Spleen (tissue), 11 donors: ENCODE measurements around the gene IL1RAPL2. TPM values are rescaled to one million over a fixed set of nuclear protein-coding genes. Genes with fewer than 3 reads are reported as not detected.

Experiments
- DNase-seq: peaks from one replicate; pipeline ENCODE4 v3.0.0-alpha.2; 2020
- H3K27ac ChIP-seq, 8 donors: fragments of 200-600 bp; sonication (generic) in 7 of 8; 1 replicate in 4 of 8; 2 replicates in 4 of 8; pipeline versions ENCODE4 v1.5.0 to v1.8.0; 2016 to 2021; ENCODE audit warnings: inconsistent platforms in 4 of 8, mild to moderate bottlenecking in 4 of 8, moderate library complexity in 1 of 8
- H3K27me3 ChIP-seq, 7 donors: fragments of 200-600 bp; sonication (generic) in 6 of 7; replicated peaks in 1 of 7; 1 replicate in 4 of 7; 2 replicates in 3 of 7; pipeline versions ENCODE4 v1.5.0 to v1.8.0; 2016 to 2021; ENCODE audit warnings: inconsistent platforms in 3 of 7, mild to moderate bottlenecking in 1 of 7
- H3K36me3 ChIP-seq, 6 donors: fragments of 200-600 bp; sonication (generic) in 5 of 6; 1 replicate in 4 of 6; 2 replicates in 2 of 6; pipeline versions ENCODE4 v1.5.0 to v1.8.0; 2016 to 2021; ENCODE audit warnings: inconsistent platforms in 2 of 6
- H3K4me1 ChIP-seq, 6 donors: fragments of 200-600 bp; sonication (generic) in 5 of 6; 1 replicate in 3 of 6; 2 replicates in 3 of 6; pipeline versions ENCODE4 v1.5.0 to v1.8.0; 2016 to 2021; ENCODE audit warnings: inconsistent platforms in 3 of 6
- H3K4me3 ChIP-seq, 8 donors: fragments of 200-600 bp; sonication (generic) in 7 of 8; 1 replicate in 4 of 8; 2 replicates in 4 of 8; pipeline versions ENCODE4 v1.5.0 to v1.8.0; 2016 to 2021; ENCODE audit warnings: inconsistent platforms in 4 of 8, mild to moderate bottlenecking in 4 of 8, moderate library complexity in 2 of 8
- H3K9me3 ChIP-seq, 8 donors: fragments of 200-600 bp; sonication (generic) in 7 of 8; 1 replicate in 4 of 8; 2 replicates in 4 of 8; pipeline versions ENCODE4 v1.5.0 to v1.8.0; 2016 to 2021; ENCODE audit warnings: inconsistent platforms in 4 of 8
- CTCF ChIP-seq, 11 experiments: fragments of 200-600 bp in 7 of 11; fragments of 450-650 bp in 4 of 11; sonication (generic) in 4 of 11; IDR thresholded peaks in 8 of 11; conservative IDR thresholded peaks in 3 of 11; 1 replicate in 7 of 11; 2 replicates in 4 of 11; pipeline versions ENCODE4 v1.4.0 to v1.8.0; 2016 to 2021; ENCODE audit warnings: antibody characterized with exemption in 11 of 11, inconsistent platforms in 4 of 11, mild to moderate bottlenecking in 1 of 11
- POLR2A ChIP-seq, 3 donors: fragments of 450-650 bp; IDR thresholded peaks; one replicate each; pipeline ENCODE4 v1.5.1; 2017; ENCODE audit warnings: antibody characterized with exemption in 3 of 3, mild to moderate bottlenecking in 1 of 3
- POLR2AphosphoS5 ChIP-seq, 3 donors: sonication (generic); formaldehyde crosslinking; IDR thresholded peaks; one replicate each; pipeline ENCODE4 v1.5.1; 2017; ENCODE audit warnings: antibody characterized with exemption in 3 of 3
- WGBS, 5 donors: extraction: QIAGEN DNeasy Blood & Tissue Kit in 3 of 5; methylation state at CpG; one replicate each; pipeline versions ENCODE4 v1.1.5 to v1.1.7; 2013 to 2018; 5-methylcytosine and 5-hydroxymethylcytosine counted together
- intact Hi-C: fragments of 100-400 bp; cut with DNase I; formaldehyde crosslinking; loops from one replicate; pipeline ENCODE4 v1.15.0; 2023; ENCODE audit warnings: low total_unique reads
- polyA plus RNA-seq, 3 donors: library from polyadenylated mRNA; stranded (reverse); fragments of 200-250 nt; gene quantifications; one replicate each; pipeline ENCODE4 v1.2.1, GENCODE V29; 2013
- total RNA-seq, 7 donors: library from RNA; depleted of rRNA in 3 of 7; stranded (reverse); fragments of >200 nt in 3 of 7; fragmentation: NEBNext Ultra II Directional in 4 of 7; extraction: Animal tissue kit (Norgen Biotek cat#: 25700) in 4 of 7; gene quantifications; one replicate each; pipeline versions ENCODE4 v1.1.0 to v1.2.1, GENCODE V29; 2016 to 2021
- donor health status: healthy with polysubstance abuse.
- donor health status: DM: no; HTN: no; CAD: no; lungs with moderate emphysema.
- donor health status: DM: no; HTN: no; CAD: no.
- donor health status: Bipolar disorder and iron deficiency.
- donor health status: healthy.
- donor health status: DM: no; HTN: no; CAD: no.
- donor health status: DM: yes; HTN: yes; CAD: no.

The IL1RAPL2 gene
- total and polyA plus RNA-seq, 10 donors, result not detected

- H3K27me3 ChIP-seq, result no peaks in the 10 kb centered on the region
- intact Hi-C loops, result no loop called here
- no peak overlapping the region for H3K27ac ChIP-seq
- H3K4me1 ChIP-seq, result no peaks in the 10 kb centered on the region
- WGBS, 5 donors, result 35 to 64% (median 49%) methylated on average over 2 of the region's 2 CpGs
- no peak for DNase-seq
- no peaks in the 10 kb centered on the region for H3K36me3 ChIP-seq
- no peak for TF ChIP-seq CTCF (IDR thresholded peaks at IDR 0.05 in 8 of 11, conservative IDR thresholded peaks at IDR 0.05 in 3 of 11)
- TF ChIP-seq POLR2AphosphoS5 (IDR thresholded peaks at IDR 0.05), result no peak
- no peak for TF ChIP-seq POLR2A (IDR thresholded peaks at IDR 0.05)
- no peak overlapping the region for H3K4me3 ChIP-seq
- H3K9me3 ChIP-seq, result no peaks in the 10 kb centered on the region
Observed at GRCh38 chrX:105759598-105759997, 1193.6 kb downstream of the IL1RAPL2 start.

- TF ChIP-seq POLR2AphosphoS5 (IDR thresholded peaks at IDR 0.05) (no peak), CTCF (IDR thresholded peaks at IDR 0.05 in 8 of 11, conservative IDR thresholded peaks at IDR 0.05 in 3 of 11) (no peak), POLR2A (IDR thresholded peaks at IDR 0.05) (no peak)
- DNase-seq, result no peak
- Histone ChIP-seq H3K27me3 (no peaks in the 10 kb centered on the region), H3K36me3 (no peaks in the 10 kb centered on the region), H3K27ac (no peak overlapping the region), H3K4me1 (no peaks in the 10 kb centered on the region), H3K4me3 (no peak overlapping the region), H3K9me3 (no peaks in the 10 kb centered on the region)
- intact Hi-C loops, result no loop called here
- WGBS, 5 donors, result 33 to 62% (median 59%) methylated on average over 1 of the region's 1 CpG
Observed at GRCh38 chrX:105765691-105766090, 1199.7 kb downstream of the IL1RAPL2 start.

GRCh38 chrX:105773801-105774200 lies 1207.8 kb downstream of the IL1RAPL2 start:
- H3K9me3 ChIP-seq, result no peaks in the 10 kb centered on the region
- DNase-seq, result no peak
- TF ChIP-seq CTCF (IDR thresholded peaks at IDR 0.05 in 8 of 11, conservative IDR thresholded peaks at IDR 0.05 in 3 of 11) (no peak), POLR2A (IDR thresholded peaks at IDR 0.05) (no peak), POLR2AphosphoS5 (IDR thresholded peaks at IDR 0.05) (no peak)
- peaks cover 0 to 4% (median 0%) of the 10 kb centered on the region in 7 donors for H3K27me3 ChIP-seq
- H3K27ac ChIP-seq, result no peak overlapping the region
- no peaks in the 10 kb centered on the region for H3K36me3 ChIP-seq
- H3K4me3 ChIP-seq, result no peak overlapping the region
- H3K4me1 ChIP-seq, result no peaks in the 10 kb centered on the region
- intact Hi-C loops, result no loop called here

GRCh38 chrX:105775679-105776078 lies 1209.7 kb downstream of the IL1RAPL2 start:
- Histone ChIP-seq H3K4me3 (no peak overlapping the region), H3K27me3 (peaks cover 0 to 4% (median 0%) of the 10 kb centered on the region in 7 donors), H3K36me3 (no peaks in the 10 kb centered on the region), H3K27ac (no peak overlapping the region), H3K9me3 (no peaks in the 10 kb centered on the region), H3K4me1 (no peaks in the 10 kb centered on the region)
- 62 to 82% (median 74%) methylated on average over 3 of the region's 3 CpGs for WGBS, 5 donors
- no peak for DNase-seq
- intact Hi-C loops, result no loop called here
- TF ChIP-seq POLR2A (IDR thresholded peaks at IDR 0.05) (no peak), POLR2AphosphoS5 (IDR thresholded peaks at IDR 0.05) (no peak), CTCF (IDR thresholded peaks at IDR 0.05 in 8 of 11, conservative IDR thresholded peaks at IDR 0.05 in 3 of 11) (no peak)
